Stimulated activated CD4-positive, alpha-beta T cell treated with anti-CD3 and anti-CD28 coated beads, Interleukin-2, amount 100 ng/mL, for 48 hours (primary cell): Measurements from ENCODE around the gene PRRT1B.
"Not testable (repeated sequence)": the region's sequence is repeated elsewhere in the genome, so short reads cannot be mapped to it uniquely, and the experiment has no call there.

Source experiments
- DNase-seq, 2 donors: peaks; one replicate each; pipeline ENCODE4 v3.0.0-alpha.2; 2020

Gene PRRT1B

DNA sequence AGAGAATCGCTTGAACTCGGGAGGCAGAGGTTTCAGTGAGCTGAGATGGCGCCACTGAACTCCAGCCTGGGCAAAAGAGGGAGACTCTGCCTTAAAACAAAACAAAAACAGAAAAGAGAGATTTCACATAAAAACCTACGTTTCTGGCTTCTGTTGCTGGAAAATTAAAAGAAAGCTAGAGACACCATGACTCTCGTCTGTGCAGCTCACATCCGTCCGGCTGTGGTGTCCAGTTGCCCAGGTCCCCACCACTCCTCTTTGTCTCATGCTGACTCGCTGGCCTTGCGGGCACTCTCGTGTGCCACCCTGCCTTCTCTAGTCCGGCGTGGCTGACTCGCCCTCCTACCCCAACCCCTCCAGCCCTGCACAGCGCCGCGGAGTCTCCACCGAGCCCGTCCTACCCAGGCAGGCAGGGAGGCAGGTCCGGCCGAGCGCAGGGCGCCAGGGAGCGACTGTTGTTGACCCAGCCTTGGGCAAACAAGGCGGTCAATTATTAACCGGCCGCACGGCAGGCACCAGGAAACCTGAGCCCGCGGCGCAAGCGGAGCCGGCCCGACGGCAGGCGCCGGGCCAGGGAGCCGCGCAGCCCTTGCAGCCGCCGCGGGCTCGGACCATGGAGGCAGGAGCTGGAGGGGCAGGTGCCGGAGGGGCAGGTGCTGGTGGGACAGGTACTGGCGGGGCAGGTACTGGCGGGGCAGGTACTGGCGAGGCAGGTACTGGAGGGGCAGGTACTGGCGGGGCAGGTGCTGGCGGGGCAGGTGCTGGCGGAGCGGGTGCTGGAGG, at the start of gene PRRT1B:
Gene PRRT1B, plus strand, starts transcription at position 521 of the 783 bp plus-strand sequence. Its CDS starts 93 bp downstream, at position 614.
- DNase-seq = no peak

DNA sequence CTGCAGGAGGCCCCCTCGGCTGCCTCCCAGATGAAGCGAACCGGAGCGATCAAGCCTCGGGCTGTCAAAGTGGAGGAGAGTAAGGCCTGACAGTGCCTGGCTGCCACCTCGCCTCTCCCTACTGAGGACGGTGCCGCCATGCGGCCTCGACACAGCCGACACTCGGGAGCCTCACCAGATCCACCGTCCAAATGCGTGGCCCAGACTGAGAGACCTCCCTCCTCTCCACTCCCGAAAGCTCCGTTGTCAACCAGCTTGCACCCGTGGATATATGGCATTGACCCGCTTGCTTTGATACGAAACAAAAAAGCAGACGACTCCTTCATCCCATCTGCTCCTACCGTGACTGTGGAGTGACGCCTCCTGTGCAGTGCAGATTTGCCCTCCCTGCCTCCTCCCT, 49.5 kb upstream of the PRRT1B start:
- DNase-seq = no peak

DNA sequence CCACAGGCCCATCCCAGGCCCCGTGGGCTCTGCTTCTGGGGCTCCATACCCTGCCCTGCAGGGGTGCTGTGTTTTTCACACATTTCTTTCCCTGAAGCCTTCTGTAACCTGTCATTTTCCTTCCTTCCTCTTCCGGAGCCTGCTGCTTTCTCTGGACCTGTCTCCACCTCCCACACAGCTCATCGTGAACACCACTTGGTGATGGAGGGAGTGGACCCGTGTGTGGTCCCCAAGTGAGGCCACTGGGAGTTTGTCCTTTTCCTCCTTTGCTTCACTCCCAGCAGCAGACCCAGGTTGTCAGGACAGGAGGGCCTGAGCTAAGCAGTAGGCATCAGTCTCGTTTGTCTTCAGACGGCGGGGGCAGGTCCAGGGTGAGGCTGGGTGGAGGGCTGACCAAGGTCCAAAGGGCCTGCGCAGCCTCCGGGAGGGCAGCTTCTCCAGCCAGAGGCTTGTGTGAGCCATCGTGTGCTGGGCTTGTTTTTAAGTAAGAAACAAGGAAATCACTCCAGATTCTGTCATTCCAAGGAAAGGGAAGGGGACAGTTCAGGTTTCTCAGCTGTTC, 48.4 kb upstream of the PRRT1B start:
- DNase-seq = no peak

DNA sequence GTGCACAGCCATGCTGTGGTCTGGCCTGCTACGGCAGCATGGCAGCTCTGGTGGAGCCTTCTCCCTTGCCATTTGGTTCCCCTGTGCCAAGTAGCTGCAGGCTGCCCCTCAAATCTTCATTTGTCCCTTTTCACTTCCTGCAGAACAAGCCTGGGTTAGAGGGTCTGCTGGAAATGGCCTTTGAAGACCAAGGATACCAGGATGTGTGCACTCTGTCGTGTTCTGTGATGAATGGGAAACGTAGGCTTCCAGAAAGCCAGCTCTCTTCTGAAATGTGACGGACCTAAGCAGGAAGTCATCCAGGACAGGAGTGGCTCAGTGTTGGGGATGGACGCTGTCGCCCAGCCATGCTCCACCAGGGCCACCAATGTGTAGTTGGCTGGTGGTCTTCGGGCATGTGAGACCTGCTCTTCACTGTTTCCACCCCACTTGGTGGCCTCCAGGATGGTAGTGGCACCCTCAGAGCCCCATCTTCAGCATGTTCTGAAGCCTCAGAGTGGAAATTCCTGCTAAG, 46.0 kb upstream of the PRRT1B start:
- no peak for DNase-seq

DNA sequence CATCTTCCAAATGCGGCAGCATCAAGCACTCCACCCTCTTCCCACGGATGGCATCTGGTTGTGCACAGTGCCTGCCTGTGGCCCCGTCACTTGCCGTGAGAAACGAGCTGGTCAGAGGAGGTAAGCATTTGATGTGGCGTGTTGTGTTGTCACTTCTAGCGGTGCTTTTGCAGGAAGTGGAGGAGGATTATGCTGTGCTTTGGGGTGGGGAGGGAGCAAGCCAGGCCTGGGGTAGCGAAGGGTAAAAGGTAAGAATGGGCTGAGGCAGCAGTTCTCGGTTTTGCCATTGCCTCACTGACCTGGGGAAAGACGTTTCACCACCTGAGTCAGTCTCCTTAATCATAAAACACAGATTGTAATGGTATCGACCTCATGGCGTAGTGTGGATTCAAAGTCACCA, 44.9 kb upstream of the PRRT1B start:
- peak; percentile 56 to 60 for DNase-seq

DNA sequence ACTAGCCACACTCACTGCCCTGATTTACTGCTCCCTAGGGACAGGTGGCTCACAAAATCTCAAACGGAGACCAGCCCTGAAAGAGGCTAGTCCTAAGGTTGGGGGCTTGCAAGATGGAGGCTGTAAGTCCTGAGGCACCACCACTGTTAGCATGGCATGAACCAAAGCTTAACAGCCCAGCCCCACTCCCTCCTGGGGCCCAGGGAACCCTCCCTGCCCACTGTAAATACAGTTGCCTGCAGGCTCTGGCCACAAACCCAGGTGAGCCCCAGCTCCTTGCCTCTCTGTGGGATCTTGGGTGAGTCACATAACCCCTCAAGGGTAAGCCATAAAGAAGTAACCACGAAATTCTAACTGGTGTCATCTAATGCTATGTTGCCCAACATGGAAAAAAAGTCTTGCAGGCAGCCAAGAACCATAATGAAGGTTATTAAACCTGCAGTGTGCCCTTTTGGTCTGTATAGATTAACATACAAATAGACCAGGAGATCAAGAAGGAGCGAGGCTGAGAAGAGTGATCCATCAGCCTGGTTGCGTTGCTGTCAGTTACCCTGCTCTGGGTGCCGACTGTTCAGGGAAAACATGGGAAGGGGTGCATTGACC, 44.3 kb upstream of the PRRT1B start:
- peak; percentile 41 to 48 for DNase-seq

DNA sequence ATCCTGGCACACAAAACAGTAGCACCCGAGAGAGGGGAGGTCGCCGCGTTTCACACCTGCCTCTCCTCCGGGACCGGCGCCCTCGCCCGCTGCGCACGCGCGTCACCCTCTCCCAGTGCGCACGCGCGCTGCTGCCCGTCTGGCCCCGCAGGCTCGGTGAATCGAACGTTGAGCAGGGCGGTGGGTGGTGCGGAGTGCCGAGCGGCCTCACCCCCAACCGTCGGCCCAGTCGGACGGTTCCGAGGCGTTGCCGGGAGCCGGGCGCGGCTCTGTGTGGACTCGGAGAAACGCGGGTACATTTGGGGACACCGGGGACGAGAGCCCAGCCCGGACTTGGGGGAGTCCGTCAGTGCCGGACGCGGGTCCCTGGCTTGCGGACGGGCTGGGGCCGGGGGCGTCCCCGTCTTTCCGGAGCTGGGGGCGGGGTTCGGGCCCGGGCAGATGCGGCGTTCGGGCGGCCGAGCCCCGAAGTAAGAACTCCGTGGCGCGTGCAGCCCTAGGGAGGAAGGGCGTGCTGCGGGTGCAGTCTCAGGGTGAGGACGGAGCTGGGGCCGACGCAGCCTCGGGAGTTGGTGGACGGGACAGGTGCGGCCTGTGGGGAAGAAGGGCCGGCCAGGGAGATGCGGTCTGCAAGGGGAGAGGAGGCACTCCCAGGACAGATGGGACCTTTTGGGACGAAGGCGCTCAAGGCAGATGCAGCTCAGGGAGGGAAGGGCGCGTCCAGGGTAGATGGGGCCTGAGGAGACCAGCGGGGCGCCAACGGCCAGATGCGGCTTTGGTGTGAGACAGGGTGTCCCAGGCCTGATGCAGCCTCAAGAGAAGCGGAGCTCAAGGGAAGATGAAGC, 42.3 kb upstream of the PRRT1B start, which contains the start of gene POMT1:
Gene POMT1, plus strand, starts transcription at position 138 of the 845 bp plus-strand sequence. CDS start 1,301 bp downstream, outside the sequence.
- DNase-seq = peak; percentile 80 to 87

DNA sequence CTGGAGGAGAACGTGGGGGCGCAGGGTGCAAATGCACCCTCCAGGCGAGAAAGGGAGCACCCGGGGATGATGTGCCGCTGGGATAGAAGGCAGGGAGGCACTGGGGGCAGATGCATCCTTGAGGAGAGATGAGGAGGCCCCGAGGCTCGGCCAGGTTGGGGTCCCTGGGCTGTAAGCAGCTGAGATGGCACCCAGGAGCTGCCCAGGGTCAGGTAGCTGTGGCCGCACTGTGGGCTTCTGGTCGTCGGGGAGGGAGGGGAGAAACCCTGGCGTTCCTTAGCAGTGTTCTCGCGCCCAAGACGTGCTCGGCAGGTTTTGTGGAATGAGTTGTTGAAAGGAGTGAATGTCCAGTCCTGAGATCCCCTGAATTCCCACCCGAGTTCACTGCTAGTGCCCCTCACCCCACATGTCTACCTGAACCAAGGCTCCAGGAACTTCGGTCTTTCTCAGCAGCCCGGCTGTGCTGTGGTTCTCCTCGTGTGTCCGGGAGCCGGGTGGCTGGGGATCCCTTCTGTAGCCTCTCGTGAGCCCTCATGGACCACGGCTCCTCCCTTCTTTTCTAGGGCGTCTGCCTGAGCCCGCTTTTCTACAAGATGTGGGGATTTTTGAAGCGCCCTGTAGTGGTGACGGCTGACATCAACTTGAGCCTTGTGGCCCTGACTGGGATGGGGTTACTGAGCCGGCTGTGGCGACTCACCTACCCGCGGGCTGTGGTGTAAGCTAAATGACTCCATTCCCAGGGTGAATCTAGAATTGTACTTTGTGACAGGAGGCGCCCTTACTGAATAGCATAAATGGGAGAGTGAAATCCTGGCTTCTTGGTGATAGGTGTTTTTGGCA, 41.5 kb upstream of the PRRT1B start:
- DNase-seq = peak; percentile 65 to 68

DNA sequence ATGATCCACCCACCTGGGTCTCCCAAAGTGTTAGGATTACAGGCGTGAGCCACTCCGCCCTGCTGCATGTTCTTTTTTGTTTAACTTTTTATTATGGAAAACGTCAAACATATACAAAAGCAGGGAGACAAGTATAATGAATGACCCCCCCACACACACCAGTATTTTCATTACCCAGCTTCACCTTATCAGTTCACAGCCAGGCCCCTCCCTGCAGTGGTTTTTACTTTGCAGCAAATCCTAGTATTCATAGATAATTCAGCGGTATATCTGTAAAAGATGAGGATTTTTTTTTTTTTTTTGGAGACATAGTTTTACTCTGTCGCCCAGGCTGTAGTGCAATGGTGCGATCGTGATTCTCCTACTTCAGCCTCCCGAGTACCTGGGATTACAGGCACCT, 40.3 kb upstream of the PRRT1B start:
- no peak for DNase-seq

DNA sequence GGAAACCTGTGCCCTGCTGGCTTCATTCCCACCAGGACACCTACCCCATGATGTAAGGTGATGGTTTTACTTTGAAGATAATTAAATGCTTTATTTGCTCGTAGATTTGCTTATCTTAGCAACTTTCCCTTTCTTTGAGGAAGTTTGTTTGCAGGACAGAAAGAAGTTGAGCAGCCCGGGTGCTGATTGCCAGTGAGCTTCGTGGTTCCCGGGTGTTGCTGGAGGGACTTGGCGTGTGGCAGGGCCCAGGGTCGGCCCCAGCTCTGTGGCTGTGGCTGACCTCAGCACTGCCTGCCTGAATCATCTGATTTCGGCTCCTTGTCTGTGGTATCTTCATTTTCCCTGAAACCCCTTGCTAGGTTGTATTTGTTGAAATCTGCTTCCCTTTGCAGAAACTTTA, 33.9 kb upstream of the PRRT1B start:
- DNase-seq = no peak

DNA sequence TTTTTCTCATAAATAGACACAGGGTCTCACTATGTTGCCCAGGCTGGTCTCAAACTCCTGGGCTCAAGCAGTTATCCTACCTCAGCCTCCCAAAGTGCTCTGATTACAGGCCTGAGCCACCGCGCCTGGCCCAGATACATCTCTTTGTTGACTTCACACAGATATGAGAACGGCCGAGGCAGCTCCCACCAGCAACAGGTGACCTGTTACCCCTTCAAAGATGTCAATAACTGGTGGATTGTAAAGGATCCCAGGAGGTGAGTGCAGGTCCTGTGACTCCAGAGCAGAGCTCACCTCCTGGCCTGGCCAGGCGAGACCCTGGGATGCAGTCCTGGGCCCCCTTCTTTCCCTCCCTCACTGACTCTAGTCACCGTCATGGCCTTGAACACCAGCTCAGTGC, 33.4 kb upstream of the PRRT1B start:
- DNase-seq = no peak

DNA sequence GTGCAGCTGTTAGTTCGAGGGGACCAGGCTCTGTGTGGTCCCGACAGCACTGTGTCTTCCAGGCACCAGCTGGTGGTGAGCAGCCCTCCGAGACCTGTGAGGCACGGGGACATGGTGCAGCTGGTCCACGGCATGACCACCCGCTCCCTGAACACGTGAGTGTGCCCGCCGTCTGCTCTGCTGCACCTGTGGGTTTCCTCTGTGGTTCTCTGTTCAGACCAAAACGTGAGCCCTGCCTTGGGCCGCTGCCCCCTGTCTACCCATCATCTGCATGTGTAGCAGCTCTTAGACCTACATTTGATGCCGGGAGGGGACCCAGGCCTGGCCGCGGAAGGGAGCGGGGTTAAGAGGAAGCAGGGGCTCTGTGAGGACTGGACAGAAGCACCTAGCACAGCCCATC, 32.1 kb upstream of the PRRT1B start:
- DNase-seq = no peak

DNA sequence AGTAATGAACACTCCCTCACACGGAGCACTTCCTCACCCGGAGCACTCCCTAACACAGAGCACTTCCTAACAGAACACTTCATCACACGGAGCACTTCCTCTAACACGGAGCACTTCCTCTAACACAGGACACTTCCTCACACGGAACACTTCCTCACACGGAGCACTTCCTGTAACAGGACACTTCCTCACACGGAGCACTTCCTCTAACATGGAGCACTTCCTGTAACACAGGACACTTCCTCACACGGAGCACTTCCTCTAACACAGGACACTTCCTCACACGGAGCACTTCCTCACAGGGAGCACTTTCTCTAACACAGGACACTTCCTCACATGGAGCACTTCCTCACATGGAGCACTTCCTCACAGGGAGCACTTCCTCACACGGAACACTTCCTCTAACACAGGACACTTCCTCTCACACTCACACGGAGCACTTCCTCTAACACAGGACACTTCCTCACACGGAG, 29.7 kb upstream of the PRRT1B start:
- DNase-seq = not testable (repeated sequence)

DNA sequence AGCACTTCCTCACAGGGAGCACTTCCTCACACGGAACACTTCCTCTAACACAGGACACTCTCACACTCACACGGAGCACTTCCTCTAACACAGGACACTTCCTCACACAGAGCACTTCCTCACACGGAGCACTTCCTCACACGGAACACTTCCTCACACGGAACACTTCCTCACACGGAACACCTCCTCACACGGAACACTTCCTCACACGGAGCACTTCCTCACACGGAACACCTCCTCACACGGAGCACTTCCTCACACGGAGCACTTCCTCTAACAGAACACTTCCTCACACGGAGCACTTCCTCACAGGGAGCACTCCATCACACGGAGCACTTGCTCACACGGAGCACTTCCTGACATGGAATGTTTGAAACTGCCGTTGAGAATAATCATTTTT, 29.2 kb upstream of the PRRT1B start:
- no peak for DNase-seq

DNA sequence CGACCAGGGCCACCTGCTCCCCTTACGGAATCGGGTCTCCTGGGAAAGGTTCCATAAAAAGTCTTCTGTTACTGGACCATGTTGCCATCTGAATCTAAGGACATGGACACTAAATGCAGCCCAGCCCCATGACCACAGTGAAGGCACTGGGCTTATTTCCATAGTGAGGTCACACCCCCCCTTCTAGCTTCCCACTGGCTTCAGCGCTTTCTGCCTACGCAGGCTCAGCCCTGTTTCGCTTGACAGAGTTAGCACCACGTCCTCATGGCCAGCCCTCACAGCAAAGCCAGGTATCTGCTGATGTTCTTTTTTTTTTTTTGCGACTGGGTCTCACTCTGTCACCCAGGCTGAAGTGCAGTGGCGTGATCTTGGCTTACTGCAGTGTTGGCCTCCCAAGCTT, 28.4 kb upstream of the PRRT1B start:
- no peak for DNase-seq

DNA sequence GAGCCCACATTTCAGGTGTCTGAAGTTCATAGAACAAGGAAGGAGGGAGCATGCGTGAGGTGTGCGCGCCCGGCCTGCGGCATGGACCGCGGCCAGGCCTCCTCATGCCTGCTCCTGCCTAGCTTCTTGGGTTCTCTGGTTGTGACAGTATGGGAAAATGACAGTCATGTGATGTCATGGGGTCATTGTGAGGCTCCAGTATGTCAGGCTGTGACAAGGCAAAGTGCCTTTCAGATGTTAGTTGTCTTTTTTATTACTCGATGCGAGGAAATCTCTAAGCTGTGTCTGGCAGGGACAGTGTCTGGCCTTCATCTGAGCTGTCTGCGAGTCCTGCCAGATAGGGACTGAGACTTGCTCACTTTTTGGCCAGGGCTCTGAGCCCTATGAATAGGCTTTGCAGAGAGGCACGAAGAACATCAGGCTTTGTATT, 27.5 kb upstream of the PRRT1B start:
- no peak for DNase-seq

DNA sequence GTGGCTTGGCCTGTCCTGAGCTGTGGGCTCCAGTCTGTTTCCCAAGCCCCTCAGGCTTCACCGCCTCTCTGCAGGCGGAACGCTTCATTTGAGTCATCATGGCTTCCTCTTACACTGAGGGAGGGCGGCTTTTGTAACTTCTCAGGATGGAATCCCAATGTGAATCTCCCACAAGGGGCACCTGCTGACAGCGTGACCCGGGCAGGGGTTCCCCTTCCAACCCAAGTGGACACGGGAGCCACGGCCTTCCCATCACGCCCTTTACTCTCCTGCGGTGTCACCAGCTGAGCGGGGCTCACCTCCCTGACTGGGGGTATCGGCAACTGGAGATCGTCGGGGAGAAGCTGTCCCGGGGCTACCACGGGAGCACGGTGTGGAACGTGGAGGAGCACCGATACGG, 26.8 kb upstream of the PRRT1B start:
- DNase-seq = no peak

DNA sequence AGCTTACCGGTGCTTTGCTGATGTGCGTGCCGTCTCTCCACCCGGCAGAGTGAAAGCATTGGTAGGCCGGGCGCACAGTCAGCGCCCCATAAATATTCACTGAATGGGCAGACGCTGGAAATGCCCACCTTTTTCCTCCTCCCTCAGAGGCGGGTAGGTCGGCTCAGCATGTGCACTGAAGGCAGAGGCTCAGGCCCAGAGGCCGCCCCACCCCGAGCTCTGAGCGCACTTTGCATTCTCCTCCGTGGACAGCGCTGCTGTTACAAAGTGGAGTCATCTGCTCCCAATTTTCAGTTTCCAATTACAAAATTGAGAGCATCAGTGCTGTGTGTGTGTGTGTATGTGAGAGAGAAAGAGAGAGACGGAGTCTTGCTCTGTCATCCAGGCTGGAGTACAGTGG, 24.8 kb upstream of the PRRT1B start:
- DNase-seq = no peak

DNA sequence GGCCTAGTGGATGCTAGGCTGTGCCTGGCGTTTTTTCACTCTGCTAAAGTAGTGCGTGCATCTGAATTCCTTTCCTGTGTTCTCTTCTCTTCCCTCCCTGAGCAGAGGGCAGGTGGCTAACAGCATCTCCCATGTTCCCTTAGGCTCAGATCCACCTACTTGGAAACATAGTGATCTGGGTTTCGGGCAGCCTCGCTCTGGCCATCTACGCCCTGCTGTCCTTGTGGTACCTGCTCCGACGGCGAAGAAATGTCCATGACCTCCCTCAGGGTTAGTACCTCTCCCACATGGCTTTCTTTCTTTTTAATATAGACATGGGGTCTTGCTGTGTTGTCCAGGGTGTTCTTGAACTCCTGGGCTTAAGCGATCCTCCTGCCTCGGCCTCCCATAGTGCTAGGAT, 24.1 kb upstream of the PRRT1B start:
- DNase-seq = no peak

DNA sequence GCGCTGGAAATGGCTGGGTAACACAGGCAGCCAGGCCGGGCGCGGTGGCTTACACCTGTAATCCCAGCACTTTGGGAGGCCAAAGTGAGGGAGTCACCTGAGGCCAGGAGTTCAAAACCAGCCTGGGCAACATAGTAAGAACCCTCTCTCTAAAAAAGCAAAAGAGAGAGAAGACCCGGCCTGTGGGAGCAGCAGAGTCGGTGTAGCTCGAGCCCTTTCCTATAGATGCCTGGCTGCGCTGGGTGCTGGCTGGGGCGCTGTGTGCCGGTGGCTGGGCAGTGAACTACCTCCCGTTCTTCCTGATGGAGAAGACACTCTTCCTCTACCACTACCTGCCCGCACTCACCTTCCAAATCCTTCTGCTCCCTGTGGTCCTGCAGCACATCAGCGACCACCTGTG, 23.5 kb upstream of the PRRT1B start:
- DNase-seq = no peak

DNA sequence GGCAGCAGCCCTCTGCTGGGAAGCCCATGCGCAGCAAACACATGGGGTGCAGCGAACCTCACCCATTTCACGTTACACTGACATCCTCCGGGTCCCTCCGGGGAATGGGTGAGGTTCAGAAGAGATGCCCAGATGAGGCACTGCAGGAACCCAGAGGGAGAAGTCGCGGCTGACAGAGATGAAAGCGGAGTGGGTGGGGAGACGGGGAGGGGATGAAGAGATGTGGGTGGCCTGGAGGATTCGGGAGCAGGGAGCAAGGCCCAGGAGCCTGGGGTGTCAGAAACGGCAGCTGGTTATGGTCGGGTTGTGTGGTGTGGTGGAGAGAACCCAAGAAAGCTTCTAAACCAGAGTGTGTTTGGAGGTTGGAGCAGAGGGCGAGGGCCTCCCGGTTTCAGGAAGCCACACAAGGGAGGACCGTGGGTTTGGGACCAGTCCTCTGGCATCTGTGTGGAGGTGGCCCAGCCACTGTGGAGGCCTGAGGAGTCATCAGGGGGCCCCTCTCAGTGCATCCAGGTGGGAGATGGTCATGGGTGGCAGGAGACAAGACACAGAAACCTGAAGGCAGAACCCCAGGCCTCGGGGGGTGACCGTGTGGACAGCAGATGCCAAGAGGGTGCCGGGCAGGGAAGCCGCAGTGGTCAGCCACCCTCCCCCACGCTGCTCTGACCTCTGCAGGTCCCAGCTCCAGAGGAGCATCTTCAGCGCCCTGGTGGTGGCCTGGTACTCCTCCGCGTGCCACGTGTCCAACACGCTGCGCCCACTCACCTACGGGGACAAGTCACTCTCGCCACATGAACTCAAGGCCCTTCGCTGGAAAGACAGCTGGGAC, 22.9 kb upstream of the PRRT1B start:
- DNase-seq = no peak
